ENCODE results near the gene PNPLA7.

PNPLA7 gene

GRCh38 chr9:137497921-137498719 is 52.1 kb downstream of the PNPLA7 start:
- in situ Hi-C loops (cut with MboI; ENCODE audit: low sequenced_read_pairs) = no loop called here

- in situ Hi-C loops (cut with MboI; ENCODE audit: low sequenced_read_pairs) = no loop called here
Measured at GRCh38 chr9:137496601-137497375, 53.4 kb downstream of the PNPLA7 start.

GRCh38 chr9:137494550-137495351 is 55.5 kb downstream of the PNPLA7 start:
- in situ Hi-C loops (cut with MboI; ENCODE audit: low sequenced_read_pairs) = no loop called here

- in situ Hi-C loops (cut with MboI; ENCODE audit: low sequenced_read_pairs) = no loop called here
Measured at GRCh38 chr9:137494104-137494544, 56.1 kb downstream of the PNPLA7 start.

- in situ Hi-C loops (cut with MboI; ENCODE audit: low sequenced_read_pairs) = no loop called here
Measured at GRCh38 chr9:137493364-137494103, 56.7 kb downstream of the PNPLA7 start.

GRCh38 chr9:137492464-137493363 is 57.5 kb downstream of the PNPLA7 start:
- in situ Hi-C loops (cut with MboI; ENCODE audit: low sequenced_read_pairs) = no loop called here

GRCh38 chr9:137491735-137492432 is 58.3 kb downstream of the PNPLA7 start:
- in situ Hi-C loops (cut with MboI; ENCODE audit: low sequenced_read_pairs) = no loop called here

GRCh38 chr9:137490532-137491186 is 59.5 kb downstream of the PNPLA7 start:
- in situ Hi-C loops (cut with MboI; ENCODE audit: low sequenced_read_pairs) = no loop called here

GRCh38 chr9:137488906-137489305 is 61.3 kb downstream of the PNPLA7 start:
- in situ Hi-C loops (cut with MboI; ENCODE audit: low sequenced_read_pairs) = no loop called here

GRCh38 chr9:137488327-137488653 is 61.9 kb downstream of the PNPLA7 start:
- in situ Hi-C loops (cut with MboI; ENCODE audit: low sequenced_read_pairs) = no loop called here

- in situ Hi-C loops (cut with MboI; ENCODE audit: low sequenced_read_pairs) = no loop called here
Measured at GRCh38 chr9:137487454-137488326, 62.5 kb downstream of the PNPLA7 start.

GRCh38 chr9:137486545-137487453 is 63.4 kb downstream of the PNPLA7 start:
- in situ Hi-C loops (cut with MboI; ENCODE audit: low sequenced_read_pairs) = no loop called here

- in situ Hi-C loops (cut with MboI; ENCODE audit: low sequenced_read_pairs) = no loop called here
Measured at GRCh38 chr9:137486141-137486490, 64.1 kb downstream of the PNPLA7 start.

GRCh38 chr9:137485343-137486140 is 64.7 kb downstream of the PNPLA7 start:
- in situ Hi-C loops (cut with MboI; ENCODE audit: low sequenced_read_pairs) = no loop called here

GRCh38 chr9:137484551-137485315 is 65.5 kb downstream of the PNPLA7 start:
- in situ Hi-C loops (cut with MboI; ENCODE audit: low sequenced_read_pairs) = no loop called here

All from HL-60/S4 treated with retinoic acid at 250 ng/mL for 4 days and 3 days (cell line).